ENCODE data around the gene LRCH1. TPM values are rescaled to one million over a fixed set of nuclear protein-coding genes. Genes with fewer than 3 reads are reported as not detected.

The LRCH1 gene
- total RNA-seq, 4 donors from 2014 or later: 42.7 to 66.0 (median 53.1) TPM

DNA sequence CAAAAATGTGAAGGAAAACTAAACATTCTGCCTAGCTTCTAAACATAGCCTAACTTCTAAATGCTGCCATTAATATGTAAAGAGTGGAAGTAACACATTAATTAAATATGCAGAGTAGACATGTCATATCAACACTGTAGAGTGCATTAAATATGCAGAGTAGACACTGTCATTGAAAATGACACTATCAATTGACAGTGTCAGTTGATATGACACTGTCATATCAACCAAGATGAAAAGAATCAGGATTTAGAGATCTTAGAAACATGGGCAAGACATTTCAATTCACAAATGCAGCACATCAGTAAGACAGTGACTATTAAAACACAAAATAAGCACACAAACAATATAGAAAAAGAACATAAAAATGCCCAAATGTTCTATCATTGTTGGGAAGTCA, 218.7 kb downstream of the LRCH1 start:
- no peak overlapping the region for H3K27ac ChIP-seq (replicated peaks in 1 of 4)
- no peaks in the 10 kb centered on the region for H3K9me3 ChIP-seq
- peaks cover 5 to 61% (median 34%) of the 10 kb centered on the region in 4 donors for H3K36me3 ChIP-seq
- no peaks in the 10 kb centered on the region for H3K27me3 ChIP-seq
- H3K4me3 ChIP-seq: no peak overlapping the region
- no peak for DNase-seq (ENCODE audit: extremely low spot score)
- intact Hi-C loops (cut with DNase I): no loop called here
- peaks cover 0 to 29% (median 23%) of the 10 kb centered on the region in 4 donors for H3K4me1 ChIP-seq
- TF ChIP-seq POLR2A (IDR thresholded peaks at IDR 0.05; ENCODE audit: low read depth): no peak
- no peak for TF ChIP-seq POLR2AphosphoS5 (IDR thresholded peaks at IDR 0.05)
- no peak for TF ChIP-seq EP300 (IDR thresholded peaks at IDR 0.05)
- TF ChIP-seq, protein P1, sequence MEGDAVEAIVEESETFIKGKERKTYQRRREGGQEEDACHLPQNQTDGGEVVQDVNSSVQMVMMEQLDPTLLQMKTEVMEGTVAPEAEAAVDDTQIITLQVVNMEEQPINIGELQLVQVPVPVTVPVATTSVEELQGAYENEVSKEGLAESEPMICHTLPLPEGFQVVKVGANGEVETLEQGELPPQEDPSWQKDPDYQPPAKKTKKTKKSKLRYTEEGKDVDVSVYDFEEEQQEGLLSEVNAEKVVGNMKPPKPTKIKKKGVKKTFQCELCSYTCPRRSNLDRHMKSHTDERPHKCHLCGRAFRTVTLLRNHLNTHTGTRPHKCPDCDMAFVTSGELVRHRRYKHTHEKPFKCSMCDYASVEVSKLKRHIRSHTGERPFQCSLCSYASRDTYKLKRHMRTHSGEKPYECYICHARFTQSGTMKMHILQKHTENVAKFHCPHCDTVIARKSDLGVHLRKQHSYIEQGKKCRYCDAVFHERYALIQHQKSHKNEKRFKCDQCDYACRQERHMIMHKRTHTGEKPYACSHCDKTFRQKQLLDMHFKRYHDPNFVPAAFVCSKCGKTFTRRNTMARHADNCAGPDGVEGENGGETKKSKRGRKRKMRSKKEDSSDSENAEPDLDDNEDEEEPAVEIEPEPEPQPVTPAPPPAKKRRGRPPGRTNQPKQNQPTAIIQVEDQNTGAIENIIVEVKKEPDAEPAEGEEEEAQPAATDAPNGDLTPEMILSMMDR (IDR thresholded peaks at IDR 0.05): no peak

DNA sequence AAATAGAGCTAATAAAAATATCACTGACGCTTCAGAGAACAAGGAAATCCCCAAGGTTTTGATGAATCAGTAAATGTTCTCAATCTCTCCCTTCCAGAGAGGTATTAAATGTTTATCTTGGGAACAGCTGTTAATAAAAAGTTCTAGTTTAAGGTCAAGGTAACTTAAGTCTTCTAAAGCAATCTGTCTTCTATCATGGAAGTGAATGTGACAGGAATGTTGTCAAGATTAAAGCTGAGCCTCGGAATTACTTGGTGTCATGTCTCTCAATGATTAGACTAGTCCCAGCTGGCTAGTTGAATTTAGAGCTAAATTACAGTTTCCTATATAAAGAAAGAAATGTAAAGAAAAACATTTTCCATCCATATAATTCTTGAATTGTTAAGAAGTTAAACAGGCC, 220.6 kb downstream of the LRCH1 start:
- Histone ChIP-seq H3K9me3 (no peaks in the 10 kb centered on the region), H3K4me3 (no peak overlapping the region), H3K27me3 (no peaks in the 10 kb centered on the region), H3K36me3 (peaks cover 10 to 80% (median 43%) of the 10 kb centered on the region in 4 donors), H3K4me1 (peaks cover 0 to 38% (median 33%) of the 10 kb centered on the region in 4 donors), H3K27ac (replicated peaks in 1 of 4) (no peak overlapping the region)
- intact Hi-C loops (cut with DNase I): no loop called here
- no peak for DNase-seq (ENCODE audit: extremely low spot score)
- WGBS: 32% methylated on average over 2 of the region's 2 CpGs
- no peak for TF ChIP-seq POLR2AphosphoS5 (IDR thresholded peaks at IDR 0.05)
- no peak for TF ChIP-seq EP300 (IDR thresholded peaks at IDR 0.05)
- TF ChIP-seq POLR2A (IDR thresholded peaks at IDR 0.05; ENCODE audit: low read depth): no peak
- TF ChIP-seq, protein P1 (IDR thresholded peaks at IDR 0.05): no peak

DNA sequence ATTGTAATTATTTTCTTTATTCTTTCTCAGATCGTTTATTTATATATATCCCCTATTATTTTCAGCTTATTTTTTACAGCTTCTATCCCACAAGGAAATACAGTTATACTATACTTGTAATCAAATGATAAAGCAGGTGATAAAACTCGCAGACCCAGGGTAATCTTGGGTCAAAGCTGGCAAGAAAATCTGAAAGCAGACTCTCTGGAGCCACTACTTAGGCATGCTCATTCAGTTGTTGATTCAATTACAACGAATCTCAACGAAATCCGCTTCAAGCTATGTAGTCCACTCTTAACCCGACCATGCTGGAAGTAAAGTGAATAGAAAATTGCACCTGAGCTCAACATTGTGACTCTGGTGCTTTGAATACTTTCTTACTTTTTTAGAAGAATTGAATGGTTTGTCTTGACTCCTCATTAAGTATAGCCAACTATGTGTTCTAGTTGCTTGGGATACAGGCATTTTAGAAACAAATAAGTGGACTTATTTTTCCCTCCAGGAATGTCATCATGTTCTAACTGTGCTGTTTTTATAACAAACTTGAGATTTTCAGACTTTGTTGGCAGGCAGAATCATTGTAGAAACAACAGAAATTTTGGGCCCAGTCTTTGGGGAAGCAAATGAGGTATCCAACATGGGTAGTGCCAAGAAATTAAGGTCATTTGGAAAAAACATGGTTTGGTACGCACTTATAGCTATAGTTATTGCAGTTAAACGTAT, 222.6 kb downstream of the LRCH1 start:
- Histone ChIP-seq H3K27ac (replicated peaks in 1 of 4) (peak overlapping the region; percentile 20 to 53 (median 44)), H3K36me3 (peaks cover 10 to 90% (median 52%) of the 10 kb centered on the region in 4 donors), H3K4me1 (peaks cover 0 to 46% (median 41%) of the 10 kb centered on the region in 4 donors), H3K4me3 (no peak overlapping the region), H3K27me3 (no peaks in the 10 kb centered on the region), H3K9me3 (no peaks in the 10 kb centered on the region)
- intact Hi-C loops (cut with DNase I): no loop called here
- no peak for DNase-seq (ENCODE audit: extremely low spot score)
- WGBS: 67% methylated on average over 8 of the region's 8 CpGs
- TF ChIP-seq, protein P1 (IDR thresholded peaks at IDR 0.05): no peak
- no peak for TF ChIP-seq POLR2A (IDR thresholded peaks at IDR 0.05; ENCODE audit: low read depth)
- no peak for TF ChIP-seq EP300 (IDR thresholded peaks at IDR 0.05)
- peak in 1 of 2 donors; percentile 4 for TF ChIP-seq POLR2AphosphoS5 (IDR thresholded peaks at IDR 0.05)

DNA sequence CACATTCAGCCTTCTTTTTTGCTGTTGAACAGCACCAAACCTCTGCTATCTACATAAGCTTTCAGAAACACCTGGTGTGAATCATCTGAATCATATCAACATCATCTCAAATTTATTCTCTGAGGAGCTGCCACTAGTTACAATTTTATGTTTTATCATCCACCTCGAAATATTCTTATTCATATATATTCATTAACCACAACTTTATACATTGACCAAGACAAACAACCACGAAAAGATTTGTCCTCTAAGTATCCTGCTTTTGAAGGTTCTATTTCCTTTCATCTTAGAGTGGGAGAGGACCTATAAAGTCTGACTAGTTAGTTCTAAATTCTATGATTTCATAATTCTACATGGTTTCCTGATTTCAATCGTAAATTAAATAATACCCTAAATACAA, 225.1 kb downstream of the LRCH1 start:
- intact Hi-C loops (cut with DNase I): no loop called here
- H3K9me3 ChIP-seq: no peaks in the 10 kb centered on the region
- no peak overlapping the region for H3K4me3 ChIP-seq
- H3K27ac ChIP-seq (replicated peaks in 1 of 4): peak overlapping the region in 3 of 4 donors; percentile 11 to 29 (median 27)
- no peak for DNase-seq (ENCODE audit: extremely low spot score)
- peaks cover 5 to 90% (median 51%) of the 10 kb centered on the region in 4 donors for H3K36me3 ChIP-seq
- TF ChIP-seq EP300 (IDR thresholded peaks at IDR 0.05): no peak
- no peak for TF ChIP-seq POLR2AphosphoS5 (IDR thresholded peaks at IDR 0.05)
- TF ChIP-seq, protein P1 (IDR thresholded peaks at IDR 0.05): no peak
- no peak for TF ChIP-seq POLR2A (IDR thresholded peaks at IDR 0.05; ENCODE audit: low read depth)
- H3K4me1 ChIP-seq: peaks cover 0 to 46% (median 41%) of the 10 kb centered on the region in 4 donors
- WGBS: 76% methylated on average over 3 of the region's 3 CpGs
- H3K27me3 ChIP-seq: no peaks in the 10 kb centered on the region

Data from esophagus muscularis mucosa (tissue), 4 donors.